ENCODE measurements around the gene NMNAT2. TPM values are rescaled to one million over a fixed set of nuclear protein-coding genes. Genes with fewer than 3 reads are reported as not detected.

The NMNAT2 gene
- polyA plus RNA-seq, 2 donors = 0.06 to 0.12 TPM

DNA sequence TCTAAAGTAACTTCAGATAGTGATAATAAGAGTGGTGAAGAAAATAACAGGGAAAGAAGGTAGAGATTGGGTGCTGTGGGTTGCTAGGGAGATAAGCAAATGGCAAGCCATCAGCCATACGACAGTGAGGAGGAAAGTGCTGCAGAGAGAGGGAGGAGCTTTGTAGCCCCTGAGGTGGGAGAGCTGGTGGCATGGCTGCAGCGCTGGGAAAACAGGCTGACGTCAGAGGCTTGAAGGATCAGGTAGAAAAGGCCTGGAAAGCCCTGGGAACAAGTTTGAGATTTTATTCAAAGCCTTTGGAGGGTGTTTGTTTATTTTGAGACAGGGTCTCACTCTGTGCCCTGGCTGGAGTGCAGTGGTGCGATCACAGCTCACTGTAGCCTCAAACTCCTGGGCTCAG, 109.5 kb downstream of the NMNAT2 start:
- no peaks in the 10 kb centered on the region for H3K27me3 ChIP-seq (ENCODE audit: control insufficient read depth in 1 of 2, insufficient read depth in 2 of 2, low read length in 2 of 2)
- no peaks in the 10 kb centered on the region for H3K9me3 ChIP-seq (ENCODE audit: control insufficient read depth in 2 of 2, insufficient read depth in 1 of 2, low read depth in 1 of 2, low read length in 1 of 2)
- 88 to 92% methylated on average over 4 of the region's 4 CpGs for WGBS, 2 donors
- H3K36me3 ChIP-seq (ENCODE audit: control insufficient read depth in 2 of 2, insufficient read depth in 2 of 2, low read length in 1 of 2) = no peaks in the 10 kb centered on the region
- no peak overlapping the region for H3K27ac ChIP-seq (ENCODE audit: low read depth in 2 of 2, low read length in 1 of 2)
- H3K4me3 ChIP-seq (ENCODE audit: low read depth in 1 of 2, low read length in 2 of 2) = no peak overlapping the region
- H3K4me1 ChIP-seq (ENCODE audit: control insufficient read depth in 2 of 2, insufficient read depth in 2 of 2, low read length in 1 of 2) = no peaks in the 10 kb centered on the region

- no peaks in the 10 kb centered on the region for H3K36me3 ChIP-seq (ENCODE audit: control insufficient read depth in 2 of 2, insufficient read depth in 2 of 2, low read length in 1 of 2)
- no peaks in the 10 kb centered on the region for H3K27me3 ChIP-seq (ENCODE audit: control insufficient read depth in 1 of 2, insufficient read depth in 2 of 2, low read length in 2 of 2)
- 47 to 63% methylated on average over 5 of the region's 5 CpGs for WGBS, 2 donors
- H3K27ac ChIP-seq (ENCODE audit: low read depth in 2 of 2, low read length in 1 of 2) = no peak overlapping the region
- no peak overlapping the region for H3K4me3 ChIP-seq (ENCODE audit: low read depth in 1 of 2, low read length in 2 of 2)
- no peaks in the 10 kb centered on the region for H3K9me3 ChIP-seq (ENCODE audit: control insufficient read depth in 2 of 2, insufficient read depth in 1 of 2, low read depth in 1 of 2, low read length in 1 of 2)
- no peaks in the 10 kb centered on the region for H3K4me1 ChIP-seq (ENCODE audit: control insufficient read depth in 2 of 2, insufficient read depth in 2 of 2, low read length in 1 of 2)
Measured at GRCh38 chr1:183306317-183307042, 111.7 kb downstream of the NMNAT2 start.

DNA sequence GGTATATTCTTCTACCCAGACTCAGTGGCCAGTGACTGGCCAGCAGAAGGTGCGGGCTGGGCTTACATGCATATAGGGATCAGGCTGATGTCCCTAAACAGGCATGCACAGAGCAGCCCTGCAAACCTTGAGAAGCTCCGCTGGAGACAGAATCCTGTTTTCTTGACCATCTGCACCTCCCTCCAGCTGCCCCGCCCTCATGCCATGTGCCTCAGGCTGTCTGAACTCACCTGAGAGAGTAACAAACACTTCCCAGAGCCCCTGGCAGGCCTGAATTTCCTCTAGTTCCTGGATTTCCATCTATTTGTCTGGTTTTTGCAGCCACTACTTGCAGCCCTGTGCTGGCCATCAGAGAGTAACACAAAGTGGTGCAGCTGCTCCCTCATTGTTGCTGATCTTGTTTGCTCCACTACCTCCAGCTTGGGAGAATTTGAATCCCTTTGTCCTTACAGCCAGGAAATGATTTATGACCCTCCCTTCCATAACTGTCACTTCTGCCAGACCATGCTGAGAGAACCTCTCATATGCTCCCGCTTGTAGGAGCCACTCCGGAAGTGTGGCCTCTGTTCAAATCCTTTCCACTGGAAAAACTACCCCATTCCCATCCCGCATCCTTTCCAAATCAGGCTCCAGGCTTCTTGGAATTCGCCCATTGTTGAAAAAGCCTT, 113.6 kb downstream of the NMNAT2 start:
- Histone ChIP-seq H3K27me3 (ENCODE audit: control insufficient read depth in 1 of 2, insufficient read depth in 2 of 2, low read length in 2 of 2) (no peaks in the 10 kb centered on the region), H3K4me3 (ENCODE audit: low read depth in 1 of 2, low read length in 2 of 2) (no peak overlapping the region), H3K36me3 (ENCODE audit: control insufficient read depth in 2 of 2, insufficient read depth in 2 of 2, low read length in 1 of 2) (no peaks in the 10 kb centered on the region), H3K27ac (ENCODE audit: low read depth in 2 of 2, low read length in 1 of 2) (no peak overlapping the region), H3K4me1 (ENCODE audit: control insufficient read depth in 2 of 2, insufficient read depth in 2 of 2, low read length in 1 of 2) (no peaks in the 10 kb centered on the region), H3K9me3 (ENCODE audit: control insufficient read depth in 2 of 2, insufficient read depth in 1 of 2, low read depth in 1 of 2, low read length in 1 of 2) (no peaks in the 10 kb centered on the region)
- 73 to 82% methylated on average over 7 of the region's 7 CpGs for WGBS, 2 donors

GRCh38 chr1:183303901-183304300, 114.3 kb downstream of the NMNAT2 start:
- 87 to 92% methylated on average over 3 of the region's 3 CpGs for WGBS, 2 donors
- no peaks in the 10 kb centered on the region for H3K4me1 ChIP-seq (ENCODE audit: control insufficient read depth in 2 of 2, insufficient read depth in 2 of 2, low read length in 1 of 2)
- no peaks in the 10 kb centered on the region for H3K36me3 ChIP-seq (ENCODE audit: control insufficient read depth in 2 of 2, insufficient read depth in 2 of 2, low read length in 1 of 2)
- no peak overlapping the region for H3K27ac ChIP-seq (ENCODE audit: low read depth in 2 of 2, low read length in 1 of 2)
- no peaks in the 10 kb centered on the region for H3K9me3 ChIP-seq (ENCODE audit: control insufficient read depth in 2 of 2, insufficient read depth in 1 of 2, low read depth in 1 of 2, low read length in 1 of 2)
- H3K27me3 ChIP-seq (ENCODE audit: control insufficient read depth in 1 of 2, insufficient read depth in 2 of 2, low read length in 2 of 2) = no peaks in the 10 kb centered on the region
- H3K4me3 ChIP-seq (ENCODE audit: low read depth in 1 of 2, low read length in 2 of 2) = no peak overlapping the region

DNA sequence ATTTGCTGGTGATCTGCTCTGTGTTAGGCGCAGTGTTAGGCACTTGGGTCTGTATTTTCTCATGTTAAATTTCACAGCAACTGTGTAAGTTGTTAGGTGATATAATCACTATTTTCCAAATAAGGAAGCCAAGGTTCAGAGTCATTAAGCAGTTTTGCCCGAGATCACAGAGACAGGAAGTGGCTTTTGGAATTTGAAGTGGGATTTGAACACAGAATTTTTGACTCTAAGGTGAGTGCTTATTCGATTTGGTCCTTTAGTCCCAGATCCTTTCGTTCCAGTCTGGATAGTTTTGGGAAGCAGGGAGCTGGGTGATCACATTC, 114.9 kb downstream of the NMNAT2 start:
- H3K9me3 ChIP-seq (ENCODE audit: control insufficient read depth in 2 of 2, insufficient read depth in 1 of 2, low read depth in 1 of 2, low read length in 1 of 2) = no peaks in the 10 kb centered on the region
- H3K4me1 ChIP-seq (ENCODE audit: control insufficient read depth in 2 of 2, insufficient read depth in 2 of 2, low read length in 1 of 2) = no peaks in the 10 kb centered on the region
- H3K4me3 ChIP-seq (ENCODE audit: low read depth in 1 of 2, low read length in 2 of 2) = no peak overlapping the region
- no peak overlapping the region for H3K27ac ChIP-seq (ENCODE audit: low read depth in 2 of 2, low read length in 1 of 2)
- no peaks in the 10 kb centered on the region for H3K36me3 ChIP-seq (ENCODE audit: control insufficient read depth in 2 of 2, insufficient read depth in 2 of 2, low read length in 1 of 2)
- H3K27me3 ChIP-seq (ENCODE audit: control insufficient read depth in 1 of 2, insufficient read depth in 2 of 2, low read length in 2 of 2) = no peaks in the 10 kb centered on the region
- 62 to 69% methylated on average over 4 of the region's 4 CpGs for WGBS, 2 donors

DNA sequence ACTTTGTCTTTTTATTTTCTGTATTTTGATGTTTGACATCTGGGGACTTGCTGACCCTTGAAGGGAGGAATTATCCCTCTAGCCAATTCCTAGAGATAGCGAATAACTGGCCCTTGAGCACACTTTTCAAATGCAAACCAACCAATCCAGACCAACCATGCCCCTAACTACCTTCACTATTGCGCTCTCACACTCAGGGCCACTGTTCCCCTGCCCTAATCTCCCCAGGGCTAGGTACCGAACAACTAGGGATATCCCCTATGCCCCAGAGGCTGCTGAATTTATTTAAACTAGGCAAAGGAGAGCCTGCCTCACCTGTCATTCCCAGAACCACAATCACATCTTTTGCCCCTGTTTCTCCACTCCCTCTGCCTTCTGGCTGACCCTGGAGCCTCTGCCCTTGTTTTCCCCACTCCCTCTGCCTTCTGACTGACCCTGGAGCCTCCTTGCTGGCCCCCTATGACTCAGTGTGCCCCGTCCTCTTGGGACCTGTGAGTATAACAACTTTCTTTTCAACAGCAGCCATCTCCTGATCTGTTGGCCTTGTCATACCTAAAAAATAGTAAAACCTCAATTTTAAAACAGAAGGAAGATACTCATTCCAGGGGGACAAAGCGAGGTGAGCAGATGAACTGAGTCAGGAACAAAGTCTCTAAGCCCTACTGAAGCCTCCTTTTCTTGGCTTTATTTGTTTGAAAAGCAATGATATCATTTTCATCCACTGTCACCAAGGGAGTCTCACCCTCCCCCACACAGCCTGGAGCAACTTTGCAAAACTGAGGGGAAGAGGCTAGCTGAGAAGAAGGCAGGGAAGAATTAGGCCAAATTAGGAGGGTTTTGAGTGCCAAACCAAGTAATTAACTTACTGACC, 115.5 kb downstream of the NMNAT2 start:
- WGBS, 2 donors = 85 to 87% methylated on average over 5 of the region's 5 CpGs
- no peak overlapping the region for H3K27ac ChIP-seq (ENCODE audit: low read depth in 2 of 2, low read length in 1 of 2)
- no peaks in the 10 kb centered on the region for H3K36me3 ChIP-seq (ENCODE audit: control insufficient read depth in 2 of 2, insufficient read depth in 2 of 2, low read length in 1 of 2)
- H3K4me1 ChIP-seq (ENCODE audit: control insufficient read depth in 2 of 2, insufficient read depth in 2 of 2, low read length in 1 of 2) = no peaks in the 10 kb centered on the region
- H3K9me3 ChIP-seq (ENCODE audit: control insufficient read depth in 2 of 2, insufficient read depth in 1 of 2, low read depth in 1 of 2, low read length in 1 of 2) = no peaks in the 10 kb centered on the region
- no peak overlapping the region for H3K4me3 ChIP-seq (ENCODE audit: low read depth in 1 of 2, low read length in 2 of 2)
- H3K27me3 ChIP-seq (ENCODE audit: control insufficient read depth in 1 of 2, insufficient read depth in 2 of 2, low read length in 2 of 2) = no peaks in the 10 kb centered on the region

GRCh38 chr1:183301239-183301638, 116.9 kb downstream of the NMNAT2 start:
- WGBS, 2 donors = 46 to 69% methylated on average over 3 of the region's 3 CpGs
- no peak overlapping the region for H3K27ac ChIP-seq (ENCODE audit: low read depth in 2 of 2, low read length in 1 of 2)
- H3K9me3 ChIP-seq (ENCODE audit: control insufficient read depth in 2 of 2, insufficient read depth in 1 of 2, low read depth in 1 of 2, low read length in 1 of 2) = no peaks in the 10 kb centered on the region
- no peaks in the 10 kb centered on the region for H3K27me3 ChIP-seq (ENCODE audit: control insufficient read depth in 1 of 2, insufficient read depth in 2 of 2, low read length in 2 of 2)
- H3K4me1 ChIP-seq (ENCODE audit: control insufficient read depth in 2 of 2, insufficient read depth in 2 of 2, low read length in 1 of 2) = no peaks in the 10 kb centered on the region
- H3K36me3 ChIP-seq (ENCODE audit: control insufficient read depth in 2 of 2, insufficient read depth in 2 of 2, low read length in 1 of 2) = no peaks in the 10 kb centered on the region
- H3K4me3 ChIP-seq (ENCODE audit: low read depth in 1 of 2, low read length in 2 of 2) = no peak overlapping the region

DNA sequence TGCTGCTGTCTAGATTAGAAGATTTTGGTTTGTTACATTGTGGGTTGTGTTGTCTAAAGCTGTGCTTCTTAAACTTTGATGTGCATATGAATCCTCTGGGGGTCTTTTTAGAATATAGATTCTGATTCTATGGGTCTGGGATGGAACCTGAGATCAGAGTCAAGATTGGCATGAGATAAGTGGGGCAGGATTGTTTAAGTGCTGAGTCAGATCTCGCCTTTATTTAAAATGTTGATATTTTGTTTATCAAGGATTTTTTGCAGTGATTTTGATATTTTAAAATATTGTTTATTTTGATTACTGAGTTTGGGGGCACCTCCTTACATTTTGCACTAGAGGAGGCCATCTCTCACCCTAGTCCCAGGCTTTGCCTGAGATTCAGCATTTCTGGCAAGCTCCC, 117.4 kb downstream of the NMNAT2 start:
- no peaks in the 10 kb centered on the region for H3K4me1 ChIP-seq (ENCODE audit: control insufficient read depth in 2 of 2, insufficient read depth in 2 of 2, low read length in 1 of 2)
- no peak overlapping the region for H3K4me3 ChIP-seq (ENCODE audit: low read depth in 1 of 2, low read length in 2 of 2)
- 83 to 97% methylated on average over 1 of the region's 1 CpG for WGBS, 2 donors
- no peaks in the 10 kb centered on the region for H3K27me3 ChIP-seq (ENCODE audit: control insufficient read depth in 1 of 2, insufficient read depth in 2 of 2, low read length in 2 of 2)
- no peak overlapping the region for H3K27ac ChIP-seq (ENCODE audit: low read depth in 2 of 2, low read length in 1 of 2)
- H3K9me3 ChIP-seq (ENCODE audit: control insufficient read depth in 2 of 2, insufficient read depth in 1 of 2, low read depth in 1 of 2, low read length in 1 of 2) = no peaks in the 10 kb centered on the region
- no peaks in the 10 kb centered on the region for H3K36me3 ChIP-seq (ENCODE audit: control insufficient read depth in 2 of 2, insufficient read depth in 2 of 2, low read length in 1 of 2)

DNA sequence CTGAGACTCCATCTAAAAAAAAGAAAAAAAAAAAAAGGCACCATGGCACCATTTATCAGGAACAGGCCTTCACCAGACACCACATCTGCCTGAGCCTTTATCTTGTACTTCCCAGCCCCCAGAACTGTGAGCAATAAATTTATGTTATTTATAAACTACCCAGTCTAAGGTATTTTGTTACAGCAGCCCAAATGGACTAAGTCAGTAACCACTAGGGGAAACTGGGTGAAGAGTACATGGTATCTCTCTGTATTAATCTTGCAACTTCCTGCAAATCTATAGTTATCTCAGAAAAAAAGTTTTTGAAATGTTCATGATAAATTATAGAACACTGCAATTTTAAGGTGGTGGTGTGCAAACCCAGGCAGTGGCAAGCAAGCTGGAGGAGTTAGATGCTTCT, 117.8 kb downstream of the NMNAT2 start:
- Histone ChIP-seq H3K27me3 (ENCODE audit: control insufficient read depth in 1 of 2, insufficient read depth in 2 of 2, low read length in 2 of 2) (no peaks in the 10 kb centered on the region), H3K4me3 (ENCODE audit: low read depth in 1 of 2, low read length in 2 of 2) (no peak overlapping the region), H3K9me3 (ENCODE audit: control insufficient read depth in 2 of 2, insufficient read depth in 1 of 2, low read depth in 1 of 2, low read length in 1 of 2) (no peaks in the 10 kb centered on the region), H3K4me1 (ENCODE audit: control insufficient read depth in 2 of 2, insufficient read depth in 2 of 2, low read length in 1 of 2) (no peaks in the 10 kb centered on the region), H3K27ac (ENCODE audit: low read depth in 2 of 2, low read length in 1 of 2) (no peak overlapping the region), H3K36me3 (ENCODE audit: control insufficient read depth in 2 of 2, insufficient read depth in 2 of 2, low read length in 1 of 2) (no peaks in the 10 kb centered on the region)
